GM19324 (cell line): ENCODE data around the gene EIF4EBP2.

ENCODE experiments used
- ATAC-seq: cut with Tn5 transposase; IDR thresholded peaks from one replicate; pipeline ENCODE4 v1.9.1; 2021; ENCODE audit warnings: mild to moderate bottlenecking, moderate library complexity; ENCODE audit not compliant: unreplicated experiment, low FRiP score

Gene EIF4EBP2

GRCh38 chr10:70458329-70459060 is 54.5 kb downstream of the EIF4EBP2 start:
- no peak for ATAC-seq

- no peak for ATAC-seq
These were observed 55.3 kb downstream of the EIF4EBP2 start for GRCh38 chr10:70459061-70459773.

GRCh38 chr10:70459774-70460490 is 56.0 kb downstream of the EIF4EBP2 start:
- no peak for ATAC-seq

- ATAC-seq = no peak
These were observed 57.7 kb downstream of the EIF4EBP2 start for GRCh38 chr10:70461397-70462348.

GRCh38 chr10:70462349-70462984 is 58.5 kb downstream of the EIF4EBP2 start:
- ATAC-seq = no peak

GRCh38 chr10:70465278-70465677 is 61.3 kb downstream of the EIF4EBP2 start:
- ATAC-seq = no peak

GRCh38 chr10:70465832-70466231 is 61.9 kb downstream of the EIF4EBP2 start:
- ATAC-seq = no peak

- no peak for ATAC-seq
These were observed 63.0 kb downstream of the EIF4EBP2 start for GRCh38 chr10:70466951-70467350.

GRCh38 chr10:70472799-70473454 is 69.0 kb downstream of the EIF4EBP2 start:
- no peak for ATAC-seq

- ATAC-seq = no peak
These were observed 70.8 kb downstream of the EIF4EBP2 start for GRCh38 chr10:70474780-70475179.

GRCh38 chr10:70475661-70476060 is 71.7 kb downstream of the EIF4EBP2 start:
- ATAC-seq = no peak

- ATAC-seq = no peak
These were observed 72.5 kb downstream of the EIF4EBP2 start for GRCh38 chr10:70476249-70477035.

- no peak for ATAC-seq
These were observed 73.8 kb downstream of the EIF4EBP2 start for GRCh38 chr10:70477661-70478162.
